ENCODE data around the gene INPP4B. TPM values are rescaled to one million over a fixed set of nuclear protein-coding genes. Genes with fewer than 3 reads are reported as not detected.

Gene INPP4B
- total RNA-seq, 2 experiments from 2014 or later, result not detected

DNA sequence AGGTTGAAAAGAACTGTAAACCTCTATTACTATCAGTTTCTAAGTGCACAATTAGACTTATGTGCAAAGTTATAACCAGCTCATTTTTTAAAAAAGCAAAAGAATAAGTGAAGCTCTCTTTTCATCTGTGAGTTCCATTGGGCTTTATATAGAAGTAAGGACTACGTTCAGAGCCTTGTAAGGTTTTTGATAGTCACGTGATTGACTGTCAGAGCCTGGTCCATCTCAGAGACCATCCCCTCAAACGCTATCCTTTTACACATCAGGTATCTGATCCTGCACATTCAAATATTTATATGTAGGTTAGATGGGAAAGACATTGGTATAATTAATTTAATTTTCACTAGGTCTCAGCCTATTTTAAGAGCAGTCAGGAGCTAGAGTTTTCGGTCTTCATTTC, 279.3 kb downstream of the INPP4B start:
- no peak overlapping the region for H2AFZ ChIP-seq (ENCODE audit: low read length)
- H3K36me3 ChIP-seq (ENCODE audit: insufficient read depth, low read length), result no peaks in the 10 kb centered on the region
- no peak overlapping the region for H3K4me2 ChIP-seq (ENCODE audit: low read length)
- TF ChIP-seq EZH2phosphoT487 (IDR thresholded peaks at IDR 0.05; ENCODE audit: borderline replicate concordance, low read depth, low read length), result no peak
- TF ChIP-seq, protein P1, sequence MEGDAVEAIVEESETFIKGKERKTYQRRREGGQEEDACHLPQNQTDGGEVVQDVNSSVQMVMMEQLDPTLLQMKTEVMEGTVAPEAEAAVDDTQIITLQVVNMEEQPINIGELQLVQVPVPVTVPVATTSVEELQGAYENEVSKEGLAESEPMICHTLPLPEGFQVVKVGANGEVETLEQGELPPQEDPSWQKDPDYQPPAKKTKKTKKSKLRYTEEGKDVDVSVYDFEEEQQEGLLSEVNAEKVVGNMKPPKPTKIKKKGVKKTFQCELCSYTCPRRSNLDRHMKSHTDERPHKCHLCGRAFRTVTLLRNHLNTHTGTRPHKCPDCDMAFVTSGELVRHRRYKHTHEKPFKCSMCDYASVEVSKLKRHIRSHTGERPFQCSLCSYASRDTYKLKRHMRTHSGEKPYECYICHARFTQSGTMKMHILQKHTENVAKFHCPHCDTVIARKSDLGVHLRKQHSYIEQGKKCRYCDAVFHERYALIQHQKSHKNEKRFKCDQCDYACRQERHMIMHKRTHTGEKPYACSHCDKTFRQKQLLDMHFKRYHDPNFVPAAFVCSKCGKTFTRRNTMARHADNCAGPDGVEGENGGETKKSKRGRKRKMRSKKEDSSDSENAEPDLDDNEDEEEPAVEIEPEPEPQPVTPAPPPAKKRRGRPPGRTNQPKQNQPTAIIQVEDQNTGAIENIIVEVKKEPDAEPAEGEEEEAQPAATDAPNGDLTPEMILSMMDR (conservative IDR thresholded peaks at IDR 0.05; ENCODE audit: low read length), result no peak
- H3K4me1 ChIP-seq (ENCODE audit: insufficient read depth, low read length, poor library complexity, severe bottlenecking), result no peaks in the 10 kb centered on the region
- no peak overlapping the region for H3K4me3 ChIP-seq (ENCODE audit: low read depth, low read length, poor library complexity, severe bottlenecking)
- H3K79me2 ChIP-seq (ENCODE audit: insufficient read depth, low read depth, low read length), result no peaks in the 10 kb centered on the region
- H4K20me1 ChIP-seq (ENCODE audit: insufficient read depth, low read length), result no peaks in the 10 kb centered on the region
- POLR2A ChIA-PET, result interaction anchor here (0.6 to 0.7 kb wide), 2 partner anchors 40 to 47 kb away, joined by 3 read pairs; no protein-coding TSS in a partner anchor
- no TSS peak for BruUV-seq (replicated peaks)
- H3K27ac ChIP-seq (ENCODE audit: low read depth, low read length, poor library complexity, severe bottlenecking), result no peak overlapping the region
- CTCF ChIA-PET (ENCODE audit: unreplicated experiment), result no interaction called here
- DNase-seq (ENCODE audit: low spot score), result no peak
- no peaks in the 10 kb centered on the region for H3K9me3 ChIP-seq (ENCODE audit: low read length)
- H3K9me2 ChIP-seq (ENCODE audit: insufficient read depth, low read length), result no peaks in the 10 kb centered on the region
- intact Hi-C loops (cut with micrococcal nuclease; ENCODE audit: unreplicated experiment), result no loop called here

DNA sequence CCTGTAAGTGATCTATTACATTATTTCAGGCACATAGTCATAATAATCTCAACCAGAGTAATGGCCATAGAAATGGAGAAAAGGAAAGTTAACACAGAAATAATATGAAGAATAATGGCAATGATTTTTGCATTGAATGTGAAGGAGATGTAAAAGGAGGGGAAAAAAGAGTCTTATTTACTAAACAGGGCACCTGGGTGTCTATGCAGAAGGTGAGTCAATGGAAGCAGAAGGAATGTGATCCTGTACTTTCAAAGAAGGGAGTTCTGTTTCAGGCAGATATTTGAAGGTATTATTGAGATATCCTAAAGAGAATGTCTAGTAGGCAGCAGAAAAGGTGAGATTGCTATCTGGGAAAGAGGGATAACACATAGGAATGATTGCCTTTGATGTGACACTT, 279.9 kb downstream of the INPP4B start:
- Histone ChIP-seq H3K27ac (ENCODE audit: low read depth, low read length, poor library complexity, severe bottlenecking) (no peak overlapping the region), H2AFZ (ENCODE audit: low read length) (no peak overlapping the region), H3K79me2 (ENCODE audit: insufficient read depth, low read depth, low read length) (no peaks in the 10 kb centered on the region), H3K9me3 (ENCODE audit: low read length) (no peaks in the 10 kb centered on the region), H3K4me2 (ENCODE audit: low read length) (no peak overlapping the region), H3K4me3 (ENCODE audit: low read depth, low read length, poor library complexity, severe bottlenecking) (no peak overlapping the region), H3K9me2 (ENCODE audit: insufficient read depth, low read length) (no peaks in the 10 kb centered on the region), H3K4me1 (ENCODE audit: insufficient read depth, low read length, poor library complexity, severe bottlenecking) (no peaks in the 10 kb centered on the region), H3K36me3 (ENCODE audit: insufficient read depth, low read length) (no peaks in the 10 kb centered on the region), H4K20me1 (ENCODE audit: insufficient read depth, low read length) (no peaks in the 10 kb centered on the region)
- BruUV-seq (replicated peaks), result no TSS peak
- intact Hi-C loops (cut with micrococcal nuclease; ENCODE audit: unreplicated experiment), result no loop called here
- ChIA-PET POLR2A (interaction anchor here (0.6 kb wide), 1 partner anchor 40 kb away, joined by 3 read pairs; no protein-coding TSS in a partner anchor), CTCF (ENCODE audit: unreplicated experiment) (no interaction called here)
- TF ChIP-seq EZH2phosphoT487 (IDR thresholded peaks at IDR 0.05; ENCODE audit: borderline replicate concordance, low read depth, low read length), result no peak
- TF ChIP-seq, protein P1 (conservative IDR thresholded peaks at IDR 0.05; ENCODE audit: low read length), result no peak
- DNase-seq (ENCODE audit: low spot score), result no peak

DNA sequence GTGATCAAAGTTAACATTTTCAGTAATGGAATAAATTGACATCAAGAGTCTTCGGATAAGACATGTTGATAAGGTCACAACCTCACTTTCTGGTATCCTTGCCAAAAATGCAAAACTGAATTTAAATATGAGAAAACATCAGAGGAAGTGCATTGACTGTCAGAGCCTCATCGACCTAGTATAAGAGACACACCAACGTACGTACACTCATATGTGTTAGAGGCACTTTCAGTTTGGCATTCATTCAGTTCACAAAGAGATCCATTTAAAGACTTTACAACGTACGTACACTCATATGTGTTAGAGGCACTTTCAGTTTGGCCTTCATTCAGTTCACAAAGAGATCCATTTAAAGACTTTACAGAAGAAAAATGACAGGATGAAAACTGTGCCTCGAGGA, 280.3 kb downstream of the INPP4B start:
- no peak overlapping the region for H2AFZ ChIP-seq (ENCODE audit: low read length)
- no peaks in the 10 kb centered on the region for H3K9me2 ChIP-seq (ENCODE audit: insufficient read depth, low read length)
- intact Hi-C loops (cut with micrococcal nuclease; ENCODE audit: unreplicated experiment), result no loop called here
- ChIA-PET POLR2A (no interaction called here), CTCF (ENCODE audit: unreplicated experiment) (no interaction called here)
- H4K20me1 ChIP-seq (ENCODE audit: insufficient read depth, low read length), result no peaks in the 10 kb centered on the region
- no peaks in the 10 kb centered on the region for H3K79me2 ChIP-seq (ENCODE audit: insufficient read depth, low read depth, low read length)
- no peak for TF ChIP-seq EZH2phosphoT487 (IDR thresholded peaks at IDR 0.05; ENCODE audit: borderline replicate concordance, low read depth, low read length)
- TF ChIP-seq, protein P1 (conservative IDR thresholded peaks at IDR 0.05; ENCODE audit: low read length), result no peak
- DNase-seq (ENCODE audit: low spot score), result no peak
- no peaks in the 10 kb centered on the region for H3K36me3 ChIP-seq (ENCODE audit: insufficient read depth, low read length)
- no peaks in the 10 kb centered on the region for H3K9me3 ChIP-seq (ENCODE audit: low read length)
- no peak overlapping the region for H3K4me3 ChIP-seq (ENCODE audit: low read depth, low read length, poor library complexity, severe bottlenecking)
- no TSS peak for BruUV-seq (replicated peaks)
- H3K4me1 ChIP-seq (ENCODE audit: insufficient read depth, low read length, poor library complexity, severe bottlenecking), result no peaks in the 10 kb centered on the region
- H3K27ac ChIP-seq (ENCODE audit: low read depth, low read length, poor library complexity, severe bottlenecking), result no peak overlapping the region
- no peak overlapping the region for H3K4me2 ChIP-seq (ENCODE audit: low read length)
